DMS153 treated with DMSO at 0.1 percent for 48 hours (cell line): ENCODE measurements around the gene OAS2.
"Not testable (repeated sequence)": the region's sequence is repeated elsewhere in the genome, so short reads cannot be mapped to it uniquely, and the experiment has no call there.

Experiments used
- DNase-seq: peaks from one replicate; lab custom pipeline; 2025; ENCODE audit not compliant: unreplicated experiment; lab: John Stamatoyannopoulos, UW

Gene OAS2

DNA sequence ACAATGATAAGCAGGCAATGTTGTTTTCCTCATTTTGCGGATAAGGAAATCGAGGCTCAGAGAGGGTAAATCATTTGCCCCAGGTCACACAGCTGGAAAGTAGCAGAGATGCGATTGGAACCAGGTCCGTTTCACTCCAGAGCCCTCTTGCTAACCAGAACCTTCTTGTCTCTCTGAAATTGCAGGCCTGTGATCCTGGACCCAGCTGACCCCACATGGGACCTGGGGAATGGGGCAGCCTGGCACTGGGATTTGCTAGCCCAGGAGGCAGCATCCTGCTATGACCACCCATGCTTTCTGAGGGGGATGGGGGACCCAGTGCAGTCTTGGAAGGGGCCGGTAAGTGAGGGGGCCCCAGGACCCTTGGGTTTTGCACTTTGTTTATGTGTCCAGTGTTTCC lies 30.6 kb upstream of the OAS2 start:
- DNase-seq, result no peak

DNA sequence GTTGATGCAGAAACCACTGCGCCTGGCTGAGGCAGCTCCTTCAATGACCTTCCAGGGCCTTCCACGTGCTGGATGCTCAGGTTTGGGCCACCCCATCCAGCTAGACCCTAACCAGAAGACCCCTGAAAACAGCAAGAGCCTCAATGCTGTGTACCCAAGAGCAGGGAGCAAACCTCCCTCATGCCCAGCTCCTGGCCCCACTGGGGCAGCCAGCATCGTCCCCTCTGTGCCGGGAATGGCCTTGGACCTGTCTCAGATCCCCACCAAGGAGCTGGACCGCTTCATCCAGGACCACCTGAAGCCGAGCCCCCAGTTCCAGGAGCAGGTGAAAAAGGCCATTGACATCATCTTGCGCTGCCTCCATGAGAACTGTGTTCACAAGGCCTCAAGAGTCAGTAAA lies 29.5 kb upstream of the OAS2 start:
- no peak for DNase-seq

DNA sequence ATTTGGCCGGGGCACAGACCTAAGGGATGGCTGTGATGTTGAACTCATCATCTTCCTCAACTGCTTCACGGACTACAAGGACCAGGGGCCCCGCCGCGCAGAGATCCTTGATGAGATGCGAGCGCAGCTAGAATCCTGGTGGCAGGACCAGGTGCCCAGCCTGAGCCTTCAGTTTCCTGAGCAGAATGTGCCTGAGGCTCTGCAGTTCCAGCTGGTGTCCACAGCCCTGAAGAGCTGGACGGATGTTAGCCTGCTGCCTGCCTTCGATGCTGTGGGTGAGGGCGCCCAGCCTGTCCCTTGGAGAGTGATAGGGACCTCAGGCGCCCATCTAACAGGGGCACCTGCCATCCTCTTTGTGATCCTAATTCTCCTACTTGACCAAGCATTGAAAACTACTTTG lies 27.6 kb upstream of the OAS2 start:
- no peak for DNase-seq

DNA sequence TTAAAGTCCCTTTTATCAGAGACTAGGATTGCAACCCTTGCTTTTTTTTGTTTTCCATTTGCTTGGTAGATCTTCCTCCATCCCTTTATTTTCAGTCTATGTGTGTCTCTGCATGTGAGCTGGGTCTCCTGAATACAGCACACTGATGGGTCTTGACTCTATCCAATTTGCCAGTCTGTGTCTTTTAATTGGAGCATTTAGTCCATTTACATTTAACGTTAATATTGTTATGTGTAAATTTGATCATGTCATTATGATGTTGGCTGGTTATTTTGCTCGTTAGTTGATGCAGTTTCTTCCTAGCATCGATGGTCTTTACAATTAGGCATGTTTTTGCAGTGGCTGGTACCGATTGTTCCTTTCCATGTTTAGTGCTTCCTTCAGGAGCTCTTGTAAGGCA lies 21.2 kb upstream of the OAS2 start:
- not testable (repeated sequence) for DNase-seq

DNA sequence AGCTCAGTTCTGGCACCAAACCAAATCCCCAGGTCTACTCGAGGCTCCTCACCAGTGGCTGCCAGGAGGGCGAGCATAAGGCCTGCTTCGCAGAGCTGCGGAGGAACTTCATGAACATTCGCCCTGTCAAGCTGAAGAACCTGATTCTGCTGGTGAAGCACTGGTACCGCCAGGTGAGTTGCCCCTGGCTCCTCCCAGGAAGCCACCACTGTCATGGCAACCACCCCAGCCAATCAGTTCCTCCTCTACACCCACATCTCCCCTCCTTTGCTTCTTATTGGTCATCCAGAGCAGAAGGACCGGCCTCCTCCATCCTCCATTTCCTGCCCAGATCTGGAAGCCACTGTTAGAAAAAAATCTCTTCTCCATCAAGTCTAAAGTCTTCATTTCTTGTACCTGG lies 17.2 kb upstream of the OAS2 start:
- DNase-seq, result no peak

DNA sequence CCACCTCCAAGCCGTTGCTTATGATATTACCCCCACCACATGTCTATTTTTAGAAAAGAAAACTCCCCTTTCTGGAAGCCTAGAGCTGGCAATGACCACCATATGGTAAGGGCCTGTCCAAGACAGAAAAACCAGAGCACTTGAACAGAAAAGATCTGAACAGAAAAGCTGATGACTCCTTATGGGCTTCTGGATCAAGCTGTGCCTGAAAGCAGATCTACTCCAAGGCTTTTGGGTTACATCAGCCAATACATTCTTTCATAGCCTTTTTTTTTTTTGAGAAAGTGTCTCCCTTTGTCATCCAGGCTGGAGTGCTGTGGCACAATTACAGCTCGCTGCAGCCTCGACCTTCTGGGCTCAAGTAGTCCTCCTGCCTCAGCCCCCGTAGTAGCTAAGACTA lies 16.8 kb upstream of the OAS2 start:
- no peak for DNase-seq

DNA sequence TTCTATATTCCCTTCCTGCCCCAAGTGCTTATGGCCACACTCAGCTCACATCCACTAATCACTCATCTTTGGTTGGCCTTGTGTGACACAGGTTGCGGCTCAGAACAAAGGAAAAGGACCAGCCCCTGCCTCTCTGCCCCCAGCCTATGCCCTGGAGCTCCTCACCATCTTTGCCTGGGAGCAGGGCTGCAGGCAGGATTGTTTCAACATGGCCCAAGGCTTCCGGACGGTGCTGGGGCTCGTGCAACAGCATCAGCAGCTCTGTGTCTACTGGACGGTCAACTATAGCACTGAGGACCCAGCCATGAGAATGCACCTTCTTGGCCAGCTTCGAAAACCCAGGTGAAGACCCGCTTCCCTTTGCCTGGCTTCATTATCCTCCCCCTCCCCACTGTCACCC lies 15.8 kb upstream of the OAS2 start:
- DNase-seq, result no peak

DNA sequence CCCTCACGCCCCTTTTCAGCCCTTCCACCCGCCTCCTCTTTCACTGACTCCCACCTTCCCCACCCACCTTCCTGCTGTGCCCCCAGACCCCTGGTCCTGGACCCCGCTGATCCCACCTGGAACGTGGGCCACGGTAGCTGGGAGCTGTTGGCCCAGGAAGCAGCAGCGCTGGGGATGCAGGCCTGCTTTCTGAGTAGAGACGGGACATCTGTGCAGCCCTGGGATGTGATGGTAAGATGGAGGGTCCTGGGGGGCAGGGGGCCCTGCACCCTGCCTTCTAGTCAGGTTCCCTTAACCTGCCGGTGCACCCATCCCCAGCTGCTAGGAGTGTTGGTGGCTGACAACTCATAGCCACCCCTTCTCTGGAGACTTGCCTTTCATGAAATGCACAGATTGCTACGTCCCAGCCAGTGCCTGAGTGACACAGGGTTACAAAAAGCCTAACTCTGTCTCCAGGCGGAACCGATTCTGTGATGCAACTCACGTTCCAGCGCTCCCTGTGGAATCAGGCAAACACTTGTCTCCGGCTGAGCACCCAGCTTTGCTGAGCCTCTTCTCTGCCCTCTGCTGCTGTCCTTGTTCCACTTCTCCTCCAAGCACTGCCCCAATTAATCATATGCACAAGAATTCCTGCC lies 15.0 kb upstream of the OAS2 start:
- no peak for DNase-seq

DNA sequence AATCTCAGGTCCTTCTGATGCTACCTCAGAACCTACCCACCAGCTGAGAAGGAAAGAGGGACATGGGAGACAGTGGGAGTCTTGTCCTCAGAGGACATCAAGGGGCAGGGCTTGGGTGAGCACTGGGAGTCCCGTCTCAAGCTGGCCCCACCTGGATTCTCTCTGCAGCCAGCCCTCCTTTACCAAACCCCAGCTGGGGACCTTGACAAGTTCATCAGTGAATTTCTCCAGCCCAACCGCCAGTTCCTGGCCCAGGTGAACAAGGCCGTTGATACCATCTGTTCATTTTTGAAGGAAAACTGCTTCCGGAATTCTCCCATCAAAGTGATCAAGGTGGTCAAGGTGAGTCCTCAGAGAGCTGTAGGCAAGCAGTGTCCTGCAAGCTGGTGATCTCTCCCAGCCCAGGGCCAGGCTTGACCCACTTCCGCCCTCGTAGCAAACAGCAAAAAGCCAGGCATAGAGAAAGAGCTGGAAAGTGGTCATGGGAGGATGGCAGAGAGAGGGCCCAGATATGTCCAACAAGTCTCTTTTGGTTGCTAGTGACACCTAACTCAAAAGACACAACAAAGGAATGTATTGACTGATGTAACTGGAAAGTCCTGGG lies 14.2 kb upstream of the OAS2 start:
- DNase-seq, result no peak

DNA sequence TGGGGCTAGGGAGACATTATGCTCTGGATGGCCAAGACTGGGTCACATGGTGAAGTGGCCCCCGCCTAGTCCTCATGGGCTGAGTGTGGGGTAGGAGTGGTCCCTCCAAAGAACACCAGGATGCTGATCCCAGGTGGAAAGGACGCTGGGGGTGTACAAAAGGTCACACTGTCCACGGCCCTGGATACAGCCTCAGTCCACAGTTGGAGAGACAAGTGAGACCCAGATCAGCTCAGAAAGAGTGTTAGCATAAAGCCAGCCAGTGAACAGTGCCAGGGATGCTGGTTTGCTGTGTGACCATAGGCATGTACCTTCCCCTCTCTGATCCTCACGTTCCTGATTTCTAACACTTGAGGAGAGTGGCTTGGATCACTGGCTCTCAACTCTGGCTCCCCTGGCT lies 13.4 kb upstream of the OAS2 start:
- no peak for DNase-seq

DNA sequence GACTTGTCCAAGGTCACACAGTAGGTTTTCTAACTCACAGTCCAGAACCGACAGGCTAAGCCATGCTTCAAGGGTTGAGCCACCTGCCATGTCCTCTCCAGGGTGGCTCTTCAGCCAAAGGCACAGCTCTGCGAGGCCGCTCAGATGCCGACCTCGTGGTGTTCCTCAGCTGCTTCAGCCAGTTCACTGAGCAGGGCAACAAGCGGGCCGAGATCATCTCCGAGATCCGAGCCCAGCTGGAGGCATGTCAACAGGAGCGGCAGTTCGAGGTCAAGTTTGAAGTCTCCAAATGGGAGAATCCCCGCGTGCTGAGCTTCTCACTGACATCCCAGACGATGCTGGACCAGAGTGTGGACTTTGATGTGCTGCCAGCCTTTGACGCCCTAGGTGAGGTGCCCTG lies 12.7 kb upstream of the OAS2 start:
- DNase-seq, result no peak

DNA sequence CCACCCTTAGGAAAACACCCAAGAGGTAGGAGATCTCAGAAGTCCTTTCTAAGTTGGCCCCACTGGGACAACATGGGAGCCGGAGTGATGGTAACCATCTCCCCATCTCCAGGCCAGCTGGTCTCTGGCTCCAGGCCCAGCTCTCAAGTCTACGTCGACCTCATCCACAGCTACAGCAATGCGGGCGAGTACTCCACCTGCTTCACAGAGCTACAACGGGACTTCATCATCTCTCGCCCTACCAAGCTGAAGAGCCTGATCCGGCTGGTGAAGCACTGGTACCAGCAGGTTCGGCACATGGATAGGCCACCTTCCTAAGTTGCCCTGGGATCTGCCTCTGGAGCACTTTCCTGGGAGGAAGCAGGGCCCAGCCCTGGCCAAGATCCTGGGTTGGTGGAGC lies 11.0 kb upstream of the OAS2 start:
- DNase-seq, result no peak

DNA sequence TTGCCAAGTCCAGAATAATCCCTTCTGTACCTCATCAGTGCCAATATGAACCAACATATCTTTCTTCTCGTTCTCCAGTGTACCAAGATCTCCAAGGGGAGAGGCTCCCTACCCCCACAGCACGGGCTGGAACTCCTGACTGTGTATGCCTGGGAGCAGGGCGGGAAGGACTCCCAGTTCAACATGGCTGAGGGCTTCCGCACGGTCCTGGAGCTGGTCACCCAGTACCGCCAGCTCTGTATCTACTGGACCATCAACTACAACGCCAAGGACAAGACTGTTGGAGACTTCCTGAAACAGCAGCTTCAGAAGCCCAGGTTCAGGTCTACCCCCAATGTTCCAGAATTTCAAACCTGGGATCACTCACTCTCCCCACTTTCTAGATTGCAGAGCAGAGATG lies 10.5 kb upstream of the OAS2 start:
- DNase-seq, result no peak

DNA sequence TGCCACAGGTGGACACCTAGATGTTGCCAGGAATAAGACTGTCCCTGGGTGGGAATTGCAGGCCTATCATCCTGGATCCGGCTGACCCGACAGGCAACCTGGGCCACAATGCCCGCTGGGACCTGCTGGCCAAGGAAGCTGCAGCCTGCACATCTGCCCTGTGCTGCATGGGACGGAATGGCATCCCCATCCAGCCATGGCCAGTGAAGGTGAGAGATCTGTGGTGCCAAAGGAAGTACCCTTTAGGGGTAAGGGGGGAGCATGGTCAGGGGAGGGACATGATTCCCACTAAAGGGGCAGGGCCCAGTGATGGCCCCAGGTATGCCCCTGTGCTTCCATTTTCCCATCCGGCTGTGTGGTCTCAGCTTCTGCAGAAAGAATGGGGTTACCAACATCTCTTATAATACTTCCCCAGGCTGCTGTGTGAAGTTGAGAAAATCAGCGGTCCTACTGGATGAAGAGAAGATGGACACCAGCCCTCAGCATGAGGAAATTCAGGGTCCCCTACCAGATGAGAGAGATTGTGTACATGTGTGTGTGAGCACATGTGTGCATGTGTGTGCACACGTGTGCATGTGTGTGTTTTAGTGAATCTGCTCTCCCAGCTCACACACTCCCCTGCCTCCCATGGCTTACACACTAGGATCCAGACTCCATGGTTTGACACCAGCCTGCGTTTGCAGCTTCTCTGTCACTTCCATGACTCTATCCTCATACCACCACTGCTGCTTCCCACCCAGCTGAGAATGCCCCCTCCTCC lies 8.6 kb upstream of the OAS2 start:
- DNase-seq, result no peak

DNA sequence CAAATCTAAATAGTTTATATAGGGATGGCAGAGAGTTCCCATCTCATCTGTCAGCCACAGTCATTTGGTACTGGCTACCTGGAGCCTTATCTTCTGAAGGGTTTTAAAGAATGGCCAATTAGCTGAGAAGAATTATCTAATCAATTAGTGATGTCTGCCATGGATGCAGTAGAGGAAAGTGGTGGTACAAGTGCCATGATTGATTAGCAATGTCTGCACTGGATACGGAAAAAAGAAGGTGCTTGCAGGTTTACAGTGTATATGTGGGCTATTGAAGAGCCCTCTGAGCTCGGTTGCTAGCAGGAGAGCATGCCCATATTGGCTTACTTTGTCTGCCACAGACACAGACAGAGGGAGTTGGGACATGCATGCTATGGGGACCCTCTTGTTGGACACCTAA lies 7.9 kb upstream of the OAS2 start:
- DNase-seq, result no peak

DNA sequence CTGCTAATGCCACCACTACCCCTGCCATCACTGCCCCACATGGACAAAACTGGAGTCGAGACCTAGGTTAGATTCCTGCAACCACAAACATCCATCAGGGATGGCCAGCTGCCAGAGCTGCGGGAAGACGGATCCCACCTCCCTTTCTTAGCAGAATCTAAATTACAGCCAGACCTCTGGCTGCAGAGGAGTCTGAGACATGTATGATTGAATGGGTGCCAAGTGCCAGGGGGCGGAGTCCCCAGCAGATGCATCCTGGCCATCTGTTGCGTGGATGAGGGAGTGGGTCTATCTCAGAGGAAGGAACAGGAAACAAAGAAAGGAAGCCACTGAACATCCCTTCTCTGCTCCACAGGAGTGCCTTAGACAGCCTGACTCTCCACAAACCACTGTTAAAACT lies 7.1 kb upstream of the OAS2 start:
- no peak for DNase-seq

DNA sequence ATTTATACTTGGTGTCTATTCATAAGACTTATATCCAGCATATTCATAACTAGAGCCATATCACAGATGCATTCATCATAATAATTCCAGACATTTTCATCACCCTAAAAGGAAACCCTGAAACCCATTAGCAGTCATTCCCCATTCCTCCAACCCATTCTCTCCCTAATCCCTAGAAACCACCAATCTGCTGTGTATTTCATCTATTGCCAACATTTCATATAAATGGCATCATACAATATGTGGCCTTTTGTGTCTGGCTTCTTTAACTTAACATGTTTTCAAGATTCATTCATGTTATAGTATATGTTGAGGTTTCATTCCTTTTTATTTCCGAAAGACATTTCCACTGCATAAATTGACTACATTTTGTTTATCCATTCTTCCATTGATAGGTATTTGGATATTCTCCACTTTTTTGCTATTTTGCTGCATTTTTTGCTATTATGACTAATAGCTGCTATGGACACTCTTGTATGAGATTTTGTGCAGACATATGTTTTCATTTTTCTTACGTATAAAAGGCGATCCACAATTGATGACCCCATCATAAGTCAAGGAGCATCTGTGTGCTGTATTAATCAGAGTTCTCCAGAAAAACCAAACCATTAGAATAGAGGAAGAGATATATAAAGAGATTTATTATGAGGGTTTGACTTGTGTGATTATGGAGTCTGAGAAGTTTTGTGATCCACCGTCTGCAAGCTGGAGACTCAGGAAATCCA lies 5.1 kb upstream of the OAS2 start:
- DNase-seq, result no peak

DNA sequence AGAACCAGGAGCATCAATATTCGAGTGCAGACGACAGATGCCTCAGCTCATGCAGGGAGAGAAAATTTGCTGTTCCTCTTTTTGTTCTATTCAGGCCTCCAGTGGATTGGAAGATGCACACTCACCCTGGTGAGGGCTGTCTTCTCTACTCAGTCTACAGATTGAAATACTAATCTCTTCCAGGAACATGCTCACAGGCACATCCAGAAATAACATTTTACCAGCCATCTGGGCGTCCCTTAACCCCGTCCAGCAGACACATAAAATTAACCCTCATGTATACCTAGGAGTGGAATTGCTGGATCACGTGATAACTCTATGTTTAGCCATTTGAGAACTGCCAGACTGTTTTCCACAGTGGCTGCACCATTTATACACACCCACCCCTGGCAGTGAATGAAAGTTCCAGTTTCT lies 4.5 kb upstream of the OAS2 start:
- DNase-seq, result no peak

DNA sequence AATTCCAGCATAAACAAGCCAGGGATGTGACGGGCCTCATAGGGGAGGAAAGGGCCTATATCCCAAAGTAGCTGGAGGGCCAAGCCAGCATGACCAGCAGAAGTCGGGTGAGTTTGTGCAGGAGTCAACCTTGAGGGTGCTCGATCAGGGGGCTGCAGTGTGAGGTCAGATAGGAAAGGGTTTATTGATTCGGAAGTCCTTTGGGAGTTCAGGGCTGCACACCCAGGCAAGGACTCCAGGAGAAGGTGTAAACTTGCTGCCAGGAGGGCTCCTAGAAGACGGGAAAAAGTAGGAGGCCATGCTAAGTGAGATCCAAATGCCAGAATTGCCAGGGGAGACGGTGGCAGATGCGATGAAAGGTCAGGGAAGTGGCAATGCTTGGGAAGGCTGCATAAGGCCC lies 3.4 kb upstream of the OAS2 start:
- DNase-seq, result no peak

DNA sequence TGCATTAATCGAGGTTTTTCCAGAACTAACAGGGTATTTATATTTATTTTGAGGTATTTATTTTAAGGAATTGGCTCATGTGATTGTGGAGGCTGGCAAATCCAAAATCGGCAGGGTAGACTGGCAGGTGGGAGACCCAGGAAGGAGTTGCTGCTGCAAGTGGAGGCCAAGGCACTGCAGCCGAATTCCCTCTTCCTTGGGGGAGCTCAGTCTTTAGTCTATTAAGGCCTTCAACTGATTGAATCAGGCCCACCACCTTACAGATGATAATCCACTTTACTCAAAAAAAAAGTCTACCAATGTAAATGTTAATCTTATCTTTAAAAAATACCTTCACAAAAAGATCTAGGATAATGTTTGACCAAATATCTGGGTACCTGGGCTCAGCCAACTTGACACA lies 1.2 kb upstream of the OAS2 start:
- no peak for DNase-seq

DNA sequence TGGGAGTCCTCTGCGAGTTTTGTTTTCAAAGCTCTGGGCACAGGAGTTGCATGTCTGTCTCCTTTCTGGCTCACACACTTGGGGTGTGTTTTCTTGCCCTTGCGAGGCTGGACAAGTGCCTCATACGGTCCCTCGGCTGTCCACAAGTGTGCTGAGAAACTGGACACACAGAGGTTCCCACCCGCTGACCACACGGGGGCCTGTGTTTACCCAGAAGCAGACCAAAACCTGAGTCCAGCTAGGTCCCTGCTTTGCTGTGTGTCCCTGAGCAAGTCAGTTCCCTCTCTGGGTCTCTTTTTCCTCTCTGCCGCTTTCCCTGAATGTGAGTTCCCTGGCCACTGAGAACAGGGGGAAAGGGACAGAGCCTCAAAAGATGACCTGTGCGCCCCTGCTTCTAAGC lies 678 bp upstream of the OAS2 start:
- no peak for DNase-seq

DNA sequence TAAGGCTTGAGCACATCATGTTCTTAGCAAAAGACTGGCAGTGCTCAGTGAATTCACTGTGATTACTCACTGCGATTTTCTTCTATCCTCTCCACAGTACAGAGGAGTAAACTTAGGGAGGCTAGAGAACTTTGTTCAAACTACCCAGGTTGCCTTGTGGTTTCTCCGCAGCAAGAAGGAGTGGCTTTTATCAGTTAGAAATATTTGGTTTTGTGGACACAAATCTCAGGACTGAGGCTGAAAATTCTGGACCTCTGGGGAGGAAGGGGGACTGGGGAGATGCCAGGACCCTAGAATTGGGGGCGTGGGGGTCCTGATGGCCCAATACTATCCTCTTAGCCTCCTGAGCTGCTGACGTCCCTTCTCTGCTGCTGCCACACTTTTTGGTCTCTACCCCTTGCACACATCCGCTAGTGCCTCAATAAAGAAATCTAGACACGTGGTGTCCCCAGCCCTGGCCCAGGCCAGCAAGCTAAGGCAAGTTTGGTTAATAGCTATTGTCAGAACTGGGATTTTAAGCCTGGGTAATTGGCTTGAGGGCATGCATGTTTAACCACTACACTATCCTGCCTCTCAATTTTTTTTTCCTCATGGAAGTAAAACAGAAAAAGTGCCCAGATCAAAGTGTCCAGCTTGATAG lies 842 bp downstream of the OAS2 start:
- no peak for DNase-seq
